Fibroblast of lung (primary cell): ENCODE measurements around the gene RRP12. TPM values are rescaled to one million over a fixed set of nuclear protein-coding genes. Genes with fewer than 3 reads are reported as not detected.

Experiments used
- DNase-seq, 2 donors: peaks; one replicate each; pipeline versions ENCODE4 v3.0.0 to v3.0.0-alpha.2; 2010; ENCODE audit warnings: low read depth in 2 of 2
- H2AFZ ChIP-seq: 2 replicates; pipeline ENCODE4 v1.5.1; 2012; ENCODE audit warnings: low read length, control low read depth, inconsistent platforms
- H3K27ac ChIP-seq: 2 replicates; pipeline ENCODE4 v1.5.1; 2011; ENCODE audit warnings: low read length, control low read depth; ENCODE audit not compliant: insufficient read depth
- H3K27me3 ChIP-seq: 2 replicates; pipeline ENCODE4 v1.5.1; 2011; ENCODE audit warnings: mild to moderate bottlenecking, low read length; ENCODE audit not compliant: control insufficient read depth, insufficient read depth
- H3K36me3 ChIP-seq: 2 replicates; pipeline ENCODE4 v1.5.1; 2011; ENCODE audit warnings: low read length; ENCODE audit not compliant: control insufficient read depth, insufficient read depth
- H3K4me1 ChIP-seq: 2 replicates; pipeline ENCODE4 v1.5.1; 2011; ENCODE audit warnings: low read length; ENCODE audit not compliant: control insufficient read depth, insufficient read depth; ENCODE audit errors: extremely low read depth
- H3K4me2 ChIP-seq: 2 replicates; pipeline ENCODE4 v1.5.1; 2011; ENCODE audit warnings: low read length, control low read depth; ENCODE audit not compliant: insufficient read depth; ENCODE audit errors: extremely low read depth
- H3K4me3 ChIP-seq, 4 experiments: fragments of 200-600 bp in 1 of 4; sonication (generic) in 1 of 4; replicated peaks in 1 of 4; 2 replicates each; pipeline ENCODE4 v1.5.1; 2011 to 2016; ENCODE audit warnings: low read length in 4 of 4, low read depth in 3 of 4, mild to moderate bottlenecking in 3 of 4, control low read depth in 2 of 4, inconsistent platforms in 1 of 4, mixed read lengths in 1 of 4; ENCODE audit not compliant: insufficient read depth in 1 of 4; ENCODE audit errors: control extremely low read depth in 1 of 4
- H3K79me2 ChIP-seq: 2 replicates; pipeline ENCODE4 v1.5.1; 2012; ENCODE audit warnings: mild to moderate bottlenecking, low read length, inconsistent platforms; ENCODE audit not compliant: control insufficient read depth, insufficient read depth
- H3K9ac ChIP-seq: 2 replicates; pipeline ENCODE4 v1.5.1; 2011; ENCODE audit warnings: mild to moderate bottlenecking, low read length, control low read depth; ENCODE audit not compliant: insufficient read depth
- H3K9me3 ChIP-seq: 2 replicates; pipeline ENCODE4 v1.5.1; 2012; ENCODE audit warnings: low read depth, low read length; ENCODE audit not compliant: control insufficient read depth, insufficient read depth
- H4K20me1 ChIP-seq: 2 replicates; pipeline ENCODE4 v1.5.1; 2011; ENCODE audit warnings: low read length; ENCODE audit not compliant: control insufficient read depth, insufficient read depth; ENCODE audit errors: extremely low read depth
- EZH2 ChIP-seq: IDR thresholded peaks from 2 replicates; pipeline ENCODE4 v1.5.1; 2012; ENCODE audit warnings: low read length, control low read depth, mild to moderate bottlenecking; ENCODE audit errors: missing control alignments
- polyA plus RNA-seq, 2 donors: library from polyadenylated mRNA; depleted of rRNA in 1 of 2; stranded (reverse) in 1 of 2; unstranded in 1 of 2; fragments of >200 nt; gene quantifications; 2 replicates each; pipeline ENCODE4 v1.2.1, GENCODE V29; 2011 to 2012; ENCODE audit warnings: missing spikeins in 1 of 2
- total RNA-seq: library from RNA; depleted of rRNA; stranded (reverse); fragments of >200 nt; gene quantifications from 2 replicates; pipeline ENCODE4 v1.2.1, GENCODE V29; 2014
- TF ChIP-seq, protein P1 (sequence below), 2 donors: IDR thresholded peaks in 1 of 2; conservative IDR thresholded peaks in 1 of 2; 1 replicate in 1 of 2; 2 replicates in 1 of 2; pipeline ENCODE4 v1.5.1; 2011 to 2012; ENCODE audit warnings: low read length in 2 of 2, control low read depth in 1 of 2, inconsistent platforms in 1 of 2, low read depth in 1 of 2, mild to moderate bottlenecking in 1 of 2

Gene RRP12
- total and polyA plus RNA-seq, 2 donors (not counting 1 experiment from before 2014, with no cell fraction given), result 6.1 to 10.7 TPM

GRCh38 chr10:97361537-97361901 is 39.6 kb downstream of the RRP12 start:
- no peak overlapping the region for H3K9ac ChIP-seq
- H3K27me3 ChIP-seq, result no peaks in the 10 kb centered on the region
- no peak overlapping the region for H3K4me3 ChIP-seq
- TF ChIP-seq, protein P1, sequence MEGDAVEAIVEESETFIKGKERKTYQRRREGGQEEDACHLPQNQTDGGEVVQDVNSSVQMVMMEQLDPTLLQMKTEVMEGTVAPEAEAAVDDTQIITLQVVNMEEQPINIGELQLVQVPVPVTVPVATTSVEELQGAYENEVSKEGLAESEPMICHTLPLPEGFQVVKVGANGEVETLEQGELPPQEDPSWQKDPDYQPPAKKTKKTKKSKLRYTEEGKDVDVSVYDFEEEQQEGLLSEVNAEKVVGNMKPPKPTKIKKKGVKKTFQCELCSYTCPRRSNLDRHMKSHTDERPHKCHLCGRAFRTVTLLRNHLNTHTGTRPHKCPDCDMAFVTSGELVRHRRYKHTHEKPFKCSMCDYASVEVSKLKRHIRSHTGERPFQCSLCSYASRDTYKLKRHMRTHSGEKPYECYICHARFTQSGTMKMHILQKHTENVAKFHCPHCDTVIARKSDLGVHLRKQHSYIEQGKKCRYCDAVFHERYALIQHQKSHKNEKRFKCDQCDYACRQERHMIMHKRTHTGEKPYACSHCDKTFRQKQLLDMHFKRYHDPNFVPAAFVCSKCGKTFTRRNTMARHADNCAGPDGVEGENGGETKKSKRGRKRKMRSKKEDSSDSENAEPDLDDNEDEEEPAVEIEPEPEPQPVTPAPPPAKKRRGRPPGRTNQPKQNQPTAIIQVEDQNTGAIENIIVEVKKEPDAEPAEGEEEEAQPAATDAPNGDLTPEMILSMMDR (conservative IDR thresholded peaks at IDR 0.05 in 1 of 2, IDR thresholded peaks at IDR 0.05 in 1 of 2; ENCODE audit: low read depth in 1 of 2, low read length in 2 of 2), result no peak
- no peak for TF ChIP-seq EZH2
- no peak overlapping the region for H2AFZ ChIP-seq
- H3K27ac ChIP-seq, result no peak overlapping the region
- no peak overlapping the region for H3K4me2 ChIP-seq
- H3K9me3 ChIP-seq, result no peaks in the 10 kb centered on the region
- no peaks in the 10 kb centered on the region for H4K20me1 ChIP-seq
- H3K4me1 ChIP-seq, result no peaks in the 10 kb centered on the region
- no peaks in the 10 kb centered on the region for H3K79me2 ChIP-seq
- DNase-seq, result no peak
- H3K36me3 ChIP-seq, result peaks cover 13% of the 10 kb centered on the region

DNA sequence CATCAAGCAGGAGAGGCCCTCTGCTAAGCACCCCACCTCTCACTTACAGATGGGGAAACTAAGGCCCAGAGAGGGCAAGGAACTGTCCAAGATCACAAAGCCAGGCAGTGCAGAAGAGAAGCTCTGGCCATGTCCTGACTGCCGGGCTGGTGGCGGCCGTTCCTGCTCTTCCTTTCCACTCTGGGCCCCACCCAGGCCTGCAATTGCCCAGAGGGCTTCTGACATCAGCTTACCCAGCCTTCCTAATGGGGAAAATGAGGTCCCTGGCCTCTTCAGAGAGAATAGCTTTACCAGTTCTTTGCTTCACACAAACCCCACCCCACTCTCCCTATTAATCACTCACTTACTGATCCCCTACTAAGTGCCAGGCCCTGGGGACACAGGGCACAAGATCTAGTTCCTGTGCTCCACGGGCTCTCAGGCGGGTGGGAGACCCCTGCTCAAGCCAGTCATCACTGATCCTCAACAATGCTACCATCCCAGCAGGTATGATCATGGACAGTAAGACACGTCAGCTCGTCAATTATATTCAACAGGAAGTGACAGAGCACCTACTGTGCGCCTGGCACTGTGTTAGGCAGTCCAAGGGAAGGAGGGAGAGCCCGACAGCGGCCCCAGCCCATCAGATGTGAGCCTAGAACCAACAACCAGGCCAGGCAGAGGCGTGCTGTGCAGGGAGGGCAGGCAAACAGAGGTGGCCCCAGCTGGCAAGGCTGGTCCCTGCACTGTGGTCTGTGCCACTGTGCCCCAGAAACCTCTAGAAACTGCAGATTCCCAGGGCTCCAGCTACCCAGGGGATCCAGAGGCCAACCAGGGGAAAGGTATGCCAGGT is 40.2 kb downstream of the RRP12 start:
- no peaks in the 10 kb centered on the region for H3K9me3 ChIP-seq
- peaks cover 13% of the 10 kb centered on the region for H3K36me3 ChIP-seq
- no peak for DNase-seq
- H2AFZ ChIP-seq, result no peak overlapping the region
- H3K9ac ChIP-seq, result no peak overlapping the region
- H3K4me3 ChIP-seq, result no peak overlapping the region
- no peaks in the 10 kb centered on the region for H4K20me1 ChIP-seq
- H3K79me2 ChIP-seq, result no peaks in the 10 kb centered on the region
- H3K27me3 ChIP-seq, result no peaks in the 10 kb centered on the region
- no peaks in the 10 kb centered on the region for H3K4me1 ChIP-seq
- H3K4me2 ChIP-seq, result no peak overlapping the region
- H3K27ac ChIP-seq, result no peak overlapping the region
- TF ChIP-seq, protein P1 (conservative IDR thresholded peaks at IDR 0.05 in 1 of 2, IDR thresholded peaks at IDR 0.05 in 1 of 2; ENCODE audit: low read depth in 1 of 2, low read length in 2 of 2), result no peak
- no peak for TF ChIP-seq EZH2

DNA sequence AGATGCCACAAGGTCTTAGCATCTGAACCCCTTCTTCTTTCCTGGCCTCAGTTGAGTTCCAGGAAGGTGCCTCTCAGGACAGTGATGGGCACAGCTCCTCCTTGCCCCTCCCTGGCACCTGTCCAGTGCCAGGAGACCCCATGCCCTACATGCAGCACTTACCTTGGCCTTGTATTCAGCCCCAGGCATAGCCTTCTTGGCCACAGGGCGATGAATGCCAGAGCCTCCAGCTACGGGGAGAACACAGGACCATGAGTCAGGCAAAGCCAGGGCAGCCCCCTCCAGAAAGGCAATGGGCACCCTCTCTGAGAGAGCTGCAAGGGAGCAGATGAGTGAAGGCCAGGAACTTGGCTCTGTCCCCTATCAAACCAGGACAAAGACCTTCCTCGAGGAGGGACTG is 42.4 kb downstream of the RRP12 start:
- DNase-seq, result no peak
- Histone ChIP-seq H3K79me2 (no peaks in the 10 kb centered on the region), H4K20me1 (no peaks in the 10 kb centered on the region), H3K36me3 (peaks cover 10% of the 10 kb centered on the region), H3K4me3 (no peak overlapping the region), H3K9ac (no peak overlapping the region), H3K9me3 (no peaks in the 10 kb centered on the region), H3K4me2 (no peak overlapping the region), H3K27me3 (no peaks in the 10 kb centered on the region), H3K27ac (no peak overlapping the region), H3K4me1 (no peaks in the 10 kb centered on the region), H2AFZ (no peak overlapping the region)
- TF ChIP-seq, protein P1 (conservative IDR thresholded peaks at IDR 0.05 in 1 of 2, IDR thresholded peaks at IDR 0.05 in 1 of 2; ENCODE audit: low read depth in 1 of 2, low read length in 2 of 2), result no peak
- TF ChIP-seq EZH2, result no peak
